Head of caudate nucleus (tissue), 42 donors: ENCODE data around the gene DNAI1.
"Not testable (repeated sequence)": the region's sequence is repeated elsewhere in the genome, so short reads cannot be mapped to it uniquely, and the experiment has no call there.

ENCODE experiments used
- DNase-seq, 42 donors: peaks; one replicate each; pipeline versions ENCODE4 v3.0.0 to v3.0.0-alpha.2; 2020 to 2021; ENCODE audit warnings: mixed read lengths in 7 of 42
- intact Hi-C: fragments of 100-400 bp; cut with DNase I; formaldehyde crosslinking; loops from one replicate; pipeline ENCODE4 v1.15.0; 2022

Gene DNAI1

GRCh38 chr9:34520505-34521385 is 62.1 kb downstream of the DNAI1 start:
- no peak for DNase-seq
- intact Hi-C loops, result no loop called here

DNA sequence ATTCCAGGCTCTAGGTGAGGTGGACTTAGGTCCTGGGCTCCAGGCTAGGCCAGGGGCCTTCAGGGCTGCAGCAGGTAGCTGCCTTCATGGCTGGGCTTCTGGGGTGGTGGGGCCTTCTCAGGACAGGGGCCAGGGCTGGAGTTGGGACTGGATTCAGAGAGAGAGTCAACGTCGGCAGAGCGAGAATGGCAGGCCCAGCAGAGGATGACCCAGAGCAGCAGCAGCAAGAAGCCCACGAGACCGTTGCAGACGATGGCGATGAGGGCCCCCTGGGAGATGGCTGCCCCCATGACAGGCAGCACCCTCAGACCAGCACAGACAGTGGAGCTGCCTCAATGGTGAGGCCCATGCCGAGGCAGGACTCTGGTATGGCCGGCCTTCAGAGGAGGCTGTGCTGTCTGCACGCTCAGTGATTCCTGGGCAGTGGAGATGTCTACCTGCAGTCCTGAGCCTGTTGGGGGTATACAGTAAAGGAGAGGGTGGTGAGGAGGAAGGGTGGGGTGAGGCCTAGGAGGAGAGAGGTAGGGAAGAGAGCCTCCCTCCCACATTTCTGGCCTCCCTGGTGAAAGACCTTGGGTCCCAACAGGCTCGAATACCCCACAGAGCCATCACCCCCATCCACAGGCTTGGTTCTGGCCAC is 62.9 kb downstream of the DNAI1 start:
- intact Hi-C loops, result no loop called here
- no peak for DNase-seq

DNA sequence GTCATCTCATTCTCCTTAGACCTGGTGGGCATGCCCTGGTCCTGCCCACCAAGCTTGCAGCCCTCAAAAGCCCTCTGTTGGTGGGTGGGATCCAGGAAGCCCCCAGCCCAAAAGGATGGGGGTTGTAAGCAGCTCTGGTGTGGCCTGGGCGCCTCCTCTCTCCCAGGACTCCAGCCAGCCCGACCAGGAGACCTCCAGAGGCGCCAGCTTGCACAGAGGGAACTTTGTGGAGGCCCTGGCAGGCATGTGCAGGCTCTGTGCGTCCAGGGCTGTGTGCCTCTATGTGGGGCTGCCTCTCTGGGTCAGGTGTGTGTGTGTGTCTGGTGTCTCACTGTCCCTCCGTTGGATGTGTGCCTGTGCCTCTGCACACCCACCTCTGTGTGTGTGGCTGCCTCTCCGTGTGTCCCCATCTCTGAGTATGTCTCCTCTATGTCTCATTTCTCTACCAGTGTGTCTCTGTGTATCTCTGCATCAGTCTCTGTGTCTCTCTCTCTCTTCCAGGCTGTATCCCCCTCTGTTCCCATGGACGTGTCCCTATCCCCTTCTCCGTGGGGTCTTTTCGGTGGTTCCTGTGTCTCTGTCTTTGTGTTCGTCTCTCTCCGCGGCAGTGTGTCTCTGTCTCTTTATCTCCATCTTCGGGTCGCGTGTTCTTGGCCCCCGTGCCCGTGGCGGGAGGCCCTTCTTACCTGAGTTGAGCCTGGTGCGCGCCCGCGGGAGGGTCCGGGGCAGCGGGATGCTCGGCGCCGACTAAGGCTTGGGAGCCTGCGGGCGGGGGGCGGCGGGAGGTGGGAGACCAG is 63.7 kb downstream of the DNAI1 start:
- DNase-seq, result peak in 30 of 42 donors; percentile 24 to 74 (median 57)

GRCh38 chr9:34522971-34523797 is 64.6 kb downstream of the DNAI1 start, which contains the start of gene ENHO:
ENHO (minus strand) TSS chr9:34522990; CDS start chr9:34521695, 1,295 bp downstream.
- DNase-seq, result peak; percentile 68 to 95 (median 90)
- intact Hi-C loops, result no loop called here

More for the DNA sequence above, 63.7 kb downstream of the DNAI1 start:
- intact Hi-C loops, result no loop called here

GRCh38 chr9:34524349-34524748 is 65.7 kb downstream of the DNAI1 start:
- intact Hi-C loops, result no loop called here
- DNase-seq, result peak in 1 of 42 donors; percentile 7

DNA sequence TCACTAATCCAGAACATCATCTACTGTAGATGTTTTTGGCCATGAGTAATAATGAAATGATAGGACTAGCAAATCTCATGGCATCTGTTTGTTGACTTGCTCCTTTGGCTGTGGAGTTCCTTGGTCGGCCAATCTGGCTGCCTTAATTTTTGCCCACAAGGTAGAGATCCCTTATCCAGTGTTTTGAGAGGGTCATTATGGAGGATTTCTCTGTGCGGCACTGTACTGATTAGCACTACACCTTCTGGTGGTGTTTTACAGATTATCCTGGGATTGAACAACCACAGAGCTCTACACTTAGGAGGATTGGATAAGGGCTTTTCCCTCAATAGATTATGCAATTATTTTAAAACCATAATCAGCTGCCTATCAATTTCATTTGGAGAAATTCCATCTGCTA is 67.4 kb downstream of the DNAI1 start:
- peak in 1 of 42 donors; percentile 3 for DNase-seq
- intact Hi-C loops, result no loop called here

- intact Hi-C loops, result not testable (repeated sequence)
Measured at GRCh38 chr9:34532041-34532440, 73.4 kb downstream of the DNAI1 start.

GRCh38 chr9:34536685-34537084 is 78.1 kb downstream of the DNAI1 start:
- intact Hi-C loops, result no loop called here
- DNase-seq, result peak in 1 of 42 donors; percentile 22

More at GRCh38 chr9:34532041-34532440, 73.4 kb downstream of the DNAI1 start:
- DNase-seq, result peak in 1 of 42 donors; percentile 7

DNA sequence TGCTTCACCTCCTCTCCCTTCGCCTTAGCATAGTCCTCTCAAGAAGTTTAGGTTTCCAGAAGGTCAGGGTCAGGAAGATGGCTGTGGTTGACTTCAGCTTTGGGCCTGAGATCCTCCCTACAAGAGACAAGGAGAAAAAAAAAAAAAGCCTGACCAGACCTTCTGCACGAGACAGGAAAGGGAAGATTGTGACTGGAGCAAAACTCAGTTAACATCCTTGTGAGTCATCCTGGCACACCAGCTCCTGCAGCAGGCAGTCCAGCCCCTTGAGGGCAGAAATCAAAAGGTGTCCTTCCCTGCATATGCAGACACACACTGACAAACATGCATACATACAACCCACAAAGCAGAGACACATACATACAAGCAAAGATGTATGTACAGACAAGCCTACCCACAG is 82.2 kb downstream of the DNAI1 start:
- intact Hi-C loops, result no loop called here
- peak in 1 of 42 donors; percentile 24 for DNase-seq

DNA sequence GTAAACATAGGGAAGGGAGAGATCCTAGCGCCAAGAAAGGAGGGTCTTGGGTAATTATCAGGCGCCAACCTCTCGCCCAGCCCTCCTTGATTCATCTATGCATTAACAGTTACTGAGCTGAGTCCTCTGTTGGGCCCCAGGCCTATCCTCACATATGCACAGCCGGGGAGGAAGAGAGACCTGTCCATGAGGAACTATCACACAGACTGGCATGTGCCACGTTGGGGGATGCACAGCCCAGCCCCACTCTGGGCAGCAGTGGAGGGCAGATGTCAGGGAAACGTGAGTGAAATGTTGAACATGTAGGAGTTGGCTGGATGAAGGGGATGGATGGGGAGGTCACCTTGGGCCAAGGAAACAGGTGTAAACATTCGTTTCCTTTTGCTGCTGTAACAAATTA is 82.9 kb downstream of the DNAI1 start:
- intact Hi-C loops, result no loop called here
- DNase-seq, result peak in 1 of 42 donors; percentile 10

GRCh38 chr9:34544035-34544434 is 85.4 kb downstream of the DNAI1 start:
- intact Hi-C loops, result no loop called here
- DNase-seq, result no peak

- intact Hi-C loops, result loop anchor here (5.0 kb wide), 1 partner anchor 43 kb away; no protein-coding TSS in a partner anchor
- no peak for DNase-seq
Measured at GRCh38 chr9:34545497-34545896, 86.9 kb downstream of the DNAI1 start.

DNA sequence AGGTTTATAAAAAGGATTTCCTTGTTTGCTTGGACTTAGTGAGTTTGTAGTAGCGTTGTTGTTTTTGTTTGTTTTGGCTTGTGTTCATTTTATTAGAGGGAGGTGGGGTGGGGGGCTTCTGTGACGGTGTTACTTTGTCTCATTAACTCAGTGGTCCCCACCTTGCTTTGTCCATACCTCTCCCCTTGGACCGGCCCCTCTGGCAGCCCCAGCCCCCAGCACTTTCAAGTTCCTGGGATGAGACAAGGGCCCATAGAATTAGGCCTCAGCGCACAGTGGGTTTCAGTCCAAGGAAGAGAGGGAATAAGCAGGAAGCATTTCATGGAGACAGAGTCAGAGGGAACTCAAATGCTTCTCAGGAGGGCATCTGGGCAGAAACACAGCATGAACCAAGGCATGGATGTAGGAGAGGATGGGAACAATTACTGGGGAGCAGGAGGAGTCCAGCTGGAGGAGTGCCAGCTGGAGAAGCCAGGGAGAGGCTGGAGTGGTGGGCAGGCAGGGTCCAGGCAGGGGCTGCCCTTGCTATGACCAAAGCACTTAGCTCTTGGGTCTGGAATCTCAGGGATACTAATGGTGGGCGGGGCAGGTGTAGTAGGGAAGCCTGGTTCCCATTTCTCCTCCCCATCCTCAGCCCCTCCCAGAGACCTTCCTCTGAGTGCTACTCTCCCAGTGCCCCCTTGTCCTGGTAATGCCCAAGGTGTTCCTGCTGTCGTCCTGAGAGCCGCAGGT is 87.7 kb downstream of the DNAI1 start:
- DNase-seq, result no peak

DNA sequence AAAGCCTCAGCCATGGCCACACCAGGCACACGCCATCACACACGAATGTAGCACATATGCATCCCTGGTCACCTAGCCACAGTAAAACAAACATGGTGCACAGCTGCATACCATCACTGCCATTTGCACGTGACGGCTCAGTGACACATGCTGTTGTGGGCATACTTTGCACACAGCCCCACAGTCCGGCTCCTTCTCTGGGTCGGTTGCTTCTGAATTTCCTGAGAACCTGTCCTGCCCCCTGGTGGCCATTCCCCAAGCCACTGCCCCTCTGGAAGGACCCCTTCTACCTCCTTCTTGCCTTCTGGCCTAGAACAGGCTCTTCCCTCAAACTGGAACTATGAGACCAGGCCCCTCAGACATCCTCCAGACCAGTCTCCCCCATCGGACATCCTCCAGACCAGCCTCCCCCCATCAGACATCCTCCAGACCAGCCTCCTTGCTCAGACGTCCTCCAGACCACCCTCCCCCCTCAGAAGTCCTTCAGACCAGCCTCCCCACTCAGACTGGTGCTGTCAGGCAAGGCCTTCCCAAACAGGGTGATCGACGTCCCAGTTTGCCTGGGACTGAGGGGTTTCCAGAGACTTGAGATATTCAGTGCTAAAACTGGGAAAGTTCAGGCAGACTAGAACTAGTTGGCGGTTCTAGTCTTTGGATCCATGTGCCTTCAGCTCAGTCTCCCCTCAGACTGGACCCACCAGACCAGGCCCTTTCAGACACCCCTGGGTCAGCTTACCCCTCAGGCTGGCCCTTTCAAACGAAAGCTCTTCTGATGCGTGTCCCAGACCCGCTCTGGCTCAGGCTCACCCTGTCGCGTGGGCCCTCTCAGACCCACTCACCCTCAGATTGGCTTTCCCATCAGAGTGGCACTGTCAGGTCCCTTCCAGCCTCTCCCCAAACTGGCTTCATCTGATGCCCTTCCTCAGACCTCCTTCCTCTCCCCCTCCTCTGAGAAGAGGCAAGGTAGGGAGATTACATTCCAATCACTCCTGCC is 88.5 kb downstream of the DNAI1 start:
- intact Hi-C loops, result loop anchor here (2.0 to 5.0 kb wide), 2 partner anchors 44 to 45 kb away; no protein-coding TSS in a partner anchor
- peak in 41 of 42 donors; percentile 67 to 95 (median 82) for DNase-seq

More for the DNA sequence above, 87.7 kb downstream of the DNAI1 start:
- intact Hi-C loops, result loop anchor here (2.0 to 5.0 kb wide), 2 partner anchors 44 to 45 kb away; no protein-coding TSS in a partner anchor

DNA sequence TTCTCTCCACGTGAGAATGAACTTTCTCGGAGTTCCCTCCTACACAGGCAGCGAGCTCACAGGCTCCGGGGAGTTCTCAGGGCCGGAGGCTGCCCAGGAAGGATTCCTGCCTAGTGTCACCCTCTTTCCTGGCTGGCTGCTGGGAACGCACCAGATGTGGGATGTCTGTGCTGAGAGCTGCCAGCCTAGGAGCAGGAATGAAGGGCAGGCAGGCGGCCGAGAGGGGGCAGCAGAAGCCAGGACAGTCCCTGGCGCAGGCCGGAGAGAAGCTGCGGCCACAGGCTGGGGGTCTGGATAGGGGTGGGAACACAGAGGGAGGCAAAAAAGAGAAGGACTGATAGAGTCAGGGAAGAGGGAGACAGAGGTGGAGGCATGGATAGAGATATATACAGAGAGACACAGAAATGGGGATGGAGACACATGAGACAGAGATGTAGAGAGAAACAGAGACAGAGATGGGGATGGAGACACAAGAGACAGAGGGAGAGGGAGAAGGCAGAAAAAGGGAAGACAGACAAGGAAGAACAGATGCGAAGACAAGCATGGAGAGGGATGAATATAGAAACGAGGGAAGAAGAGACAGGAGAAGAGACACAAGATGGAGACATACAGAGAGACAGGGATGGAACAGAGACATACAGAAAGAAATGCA is 89.5 kb downstream of the DNAI1 start:
- DNase-seq, result peak; percentile 63 to 94 (median 85)
- intact Hi-C loops, result loop anchor here (2.0 to 5.0 kb wide), 2 partner anchors 43 to 46 kb away; no protein-coding TSS in a partner anchor

DNA sequence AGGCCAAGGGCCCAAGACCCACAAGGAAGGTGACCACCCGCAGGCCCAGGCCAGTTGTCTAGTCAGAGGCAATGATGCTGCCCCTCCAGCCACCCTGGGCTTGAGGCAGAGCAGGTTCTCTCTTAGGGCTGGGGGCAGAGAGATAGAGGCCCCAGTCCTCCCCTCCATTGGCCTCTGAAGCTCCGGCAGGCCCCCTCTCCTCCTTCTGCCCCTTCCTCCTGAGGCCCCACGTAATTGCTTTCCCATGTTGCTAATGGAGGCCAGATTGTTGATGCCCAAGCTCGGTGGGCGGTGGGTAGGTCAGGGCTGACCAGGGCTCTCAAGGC is 90.8 kb downstream of the DNAI1 start:
- intact Hi-C loops, result loop anchor here (5.0 kb wide), 1 partner anchor 47 kb away; no protein-coding TSS in a partner anchor
- DNase-seq, result peak in 1 of 42 donors; percentile 24
